GM23248 (cell line): ENCODE results near the gene SMIM36. TPM values are rescaled to one million over a fixed set of nuclear protein-coding genes. Genes with fewer than 3 reads are reported as not detected.
"Not testable (repeated sequence)": the region's sequence is repeated elsewhere in the genome, so short reads cannot be mapped to it uniquely, and the experiment has no call there.

Source experiments
- DNase-seq: peaks from one replicate; pipeline ENCODE4 v3.0.0-alpha.2; 2015
- H2AFZ ChIP-seq: fragments of 200-600 bp; sonication (generic); 2 replicates; pipeline ENCODE4 v1.6.1; 2016; ENCODE audit warnings: antibody characterized with exemption
- H3F3A ChIP-seq: fragments of 200-600 bp; sonication (generic); 2 replicates; pipeline ENCODE4 v1.6.1; 2016; ENCODE audit warnings: mild to moderate bottlenecking, antibody characterized with exemption, mixed run types; ENCODE audit not compliant: insufficient read depth
- H3K27ac ChIP-seq: fragments of 200-600 bp; sonication (generic); 2 replicates; pipeline ENCODE4 v1.5.1; 2016; ENCODE audit warnings: mild to moderate bottlenecking
- H3K27me3 ChIP-seq: fragments of 200-600 bp; sonication (generic); replicated peaks from 2 replicates; pipeline ENCODE4 v1.6.1; 2016; ENCODE audit warnings: mild to moderate bottlenecking; ENCODE audit not compliant: insufficient read depth
- H3K36me3 ChIP-seq: fragments of 200-600 bp; sonication (generic); 2 replicates; pipeline ENCODE4 v1.6.1; 2016; ENCODE audit warnings: low read depth, mild to moderate bottlenecking
- H3K4me1 ChIP-seq: fragments of 200-600 bp; sonication (generic); 2 replicates; pipeline ENCODE4 v1.6.1; 2016; ENCODE audit warnings: mild to moderate bottlenecking; ENCODE audit not compliant: insufficient read depth
- H3K4me2 ChIP-seq: fragments of 200-600 bp; sonication (generic); one replicate; pipeline ENCODE4 v1.6.1; 2016; ENCODE audit warnings: mild to moderate bottlenecking; ENCODE audit not compliant: unreplicated experiment
- H3K4me3 ChIP-seq: fragments of 200-600 bp; sonication (generic); 2 replicates; pipeline ENCODE4 v1.5.1; 2016; ENCODE audit warnings: mild to moderate bottlenecking
- H3K79me2 ChIP-seq: fragments of 200-600 bp; sonication (generic); 2 replicates; pipeline ENCODE4 v1.6.1; 2016; ENCODE audit warnings: mild to moderate bottlenecking; ENCODE audit not compliant: insufficient read depth
- H3K9ac ChIP-seq: fragments of 200-600 bp; sonication (generic); 2 replicates; pipeline ENCODE4 v1.6.1; 2016; ENCODE audit warnings: mild to moderate bottlenecking
- H3K9me2 ChIP-seq: fragments of 200-600 bp; sonication (generic); 2 replicates; pipeline ENCODE4 v1.6.1; 2016; ENCODE audit warnings: mixed run types, mild to moderate bottlenecking, moderate library complexity; ENCODE audit not compliant: insufficient read depth
- H3K9me3 ChIP-seq: fragments of 200-600 bp; sonication (generic); one replicate; pipeline ENCODE4 v1.6.1; 2017; ENCODE audit warnings: low read depth
- H4K20me1 ChIP-seq: fragments of 200-600 bp; sonication (generic); 2 replicates; pipeline ENCODE4 v1.6.0; 2016; ENCODE audit not compliant: insufficient read depth
- EZH2 ChIP-seq: fragments of 200-600 bp; sonication (generic); IDR thresholded peaks from 2 replicates; pipeline ENCODE4 v1.6.1; 2018; ENCODE audit warnings: antibody characterized with exemption, mild to moderate bottlenecking; ENCODE audit not compliant: insufficient read depth, poor library complexity, severe bottlenecking
- EZH2phosphoT487 ChIP-seq: fragments of 200-600 bp; sonication (generic); IDR thresholded peaks from 2 replicates; pipeline ENCODE4 v1.6.1; 2018; ENCODE audit warnings: antibody characterized with exemption, moderate library complexity, mild to moderate bottlenecking, low read depth; ENCODE audit not compliant: insufficient read depth
- WGBS, 2 experiments: methylation state at CpG; one replicate each; pipeline ENCODE4 v1.1.6; 2015 to 2017; ENCODE audit warnings: low lambda C conversion rate in 2 of 2, low coverage in 1 of 2; ENCODE audit errors: missing lambda C conversion rate in 2 of 2; 5-methylcytosine and 5-hydroxymethylcytosine counted together
- in situ Hi-C: fragments of 300-500 bp; cut with MboI; formaldehyde crosslinking; loops from 2 replicates; pipeline ENCODE4 v1.15.0; 2020
- polyA plus RNA-seq: library from polyadenylated mRNA; unstranded; fragments of >200 nt; fragmentation: Nextera tagmentation; extraction: Ambion mirVana; gene quantifications from 2 replicates; pipeline ENCODE4 v1.2.1, GENCODE V29; 2016
- total RNA-seq: library from RNA; depleted of rRNA; stranded (reverse); fragments of >200 nt; shearing (Covaris generic); gene quantifications from 2 replicates; pipeline ENCODE4 v1.2.3, GENCODE V29; 2014

Gene SMIM36
- total and polyA plus RNA-seq, 2 experiments from 2014 or later = not detected

DNA sequence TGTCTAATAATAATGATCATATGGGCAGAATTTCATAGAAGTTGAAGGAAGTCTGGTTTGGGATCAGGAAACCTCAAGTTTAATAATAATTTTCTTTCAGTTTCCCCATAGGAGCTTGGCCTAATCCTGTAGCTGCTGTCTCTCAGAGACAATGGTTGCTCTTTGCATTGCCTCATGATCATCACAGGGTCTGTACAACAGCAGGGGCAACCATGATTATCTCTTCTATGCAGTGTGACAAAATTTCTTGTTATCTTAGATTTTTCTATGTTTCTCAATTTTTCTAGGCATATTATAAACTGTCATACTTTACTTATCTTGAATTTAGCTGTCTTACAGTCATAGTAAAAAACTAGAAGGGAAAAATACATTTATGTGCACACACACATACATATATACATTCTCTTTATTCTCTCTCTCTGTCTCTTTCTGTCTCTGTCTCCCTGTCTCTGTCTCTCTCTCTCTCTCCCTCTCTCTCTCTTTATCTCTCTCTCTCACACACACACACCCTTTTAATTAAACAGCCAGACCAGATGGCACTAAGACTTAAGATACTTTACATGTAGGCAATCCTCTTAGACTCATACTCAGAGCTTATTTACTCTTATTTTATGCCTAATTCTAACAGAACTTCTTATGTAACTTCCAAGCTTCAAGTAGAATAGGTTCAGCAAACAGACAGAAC lies 30.5 kb downstream of the SMIM36 start:
- no peak for DNase-seq
- no peaks in the 10 kb centered on the region for H3K9me2 ChIP-seq
- no peaks in the 10 kb centered on the region; the same call in 1 of the 2 replicates for H3K27me3 ChIP-seq
- no peaks in the 10 kb centered on the region for H3K36me3 ChIP-seq
- H3K4me1 ChIP-seq = no peaks in the 10 kb centered on the region
- no peak for TF ChIP-seq EZH2
- no peak for TF ChIP-seq EZH2phosphoT487
- H3F3A ChIP-seq = no peaks in the 10 kb centered on the region
- no peaks in the 10 kb centered on the region for H3K79me2 ChIP-seq
- H4K20me1 ChIP-seq = no peaks in the 10 kb centered on the region
- no peak overlapping the region for H3K9ac ChIP-seq
- in situ Hi-C loops = no loop called here
- no peak overlapping the region for H2AFZ ChIP-seq
- H3K4me2 ChIP-seq = no peak overlapping the region
- no peak overlapping the region for H3K27ac ChIP-seq
- no peaks in the 10 kb centered on the region for H3K9me3 ChIP-seq
- no peak overlapping the region for H3K4me3 ChIP-seq

DNA sequence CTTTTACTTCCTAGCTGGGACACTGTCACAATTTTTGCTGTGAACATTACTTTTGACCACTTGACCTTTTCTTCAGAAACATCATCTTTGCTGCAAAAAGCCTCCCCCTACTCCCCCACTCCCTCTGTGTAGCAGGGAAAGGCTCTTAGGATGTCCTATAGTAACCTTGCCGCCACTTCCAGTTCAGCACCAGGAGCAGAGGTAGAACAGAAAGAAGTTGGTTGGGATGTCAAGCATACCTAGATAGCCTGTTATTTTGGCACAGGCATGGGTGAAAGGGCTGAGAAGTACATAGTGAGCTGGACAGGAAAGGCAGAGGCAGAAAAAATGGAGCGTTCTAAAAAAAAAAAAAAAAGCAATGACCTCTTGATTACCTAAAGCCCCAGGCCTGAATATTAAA lies 31.3 kb downstream of the SMIM36 start:
- Histone ChIP-seq H4K20me1 (no peaks in the 10 kb centered on the region), H3K27ac (no peak overlapping the region), H3K36me3 (no peaks in the 10 kb centered on the region), H3K9me2 (no peaks in the 10 kb centered on the region), H3F3A (no peaks in the 10 kb centered on the region), H2AFZ (no peak overlapping the region), H3K27me3 (no peaks in the 10 kb centered on the region; the same call in 1 of the 2 replicates), H3K79me2 (no peaks in the 10 kb centered on the region), H3K9me3 (no peaks in the 10 kb centered on the region), H3K4me3 (no peak overlapping the region), H3K9ac (no peak overlapping the region), H3K4me1 (no peaks in the 10 kb centered on the region), H3K4me2 (no peak overlapping the region)
- TF ChIP-seq EZH2 = no peak
- no peak for TF ChIP-seq EZH2phosphoT487
- in situ Hi-C loops = no loop called here
- WGBS, 2 experiments = 73 to 87% methylated on average over 2 of the region's 2 CpGs
- DNase-seq = no peak

DNA sequence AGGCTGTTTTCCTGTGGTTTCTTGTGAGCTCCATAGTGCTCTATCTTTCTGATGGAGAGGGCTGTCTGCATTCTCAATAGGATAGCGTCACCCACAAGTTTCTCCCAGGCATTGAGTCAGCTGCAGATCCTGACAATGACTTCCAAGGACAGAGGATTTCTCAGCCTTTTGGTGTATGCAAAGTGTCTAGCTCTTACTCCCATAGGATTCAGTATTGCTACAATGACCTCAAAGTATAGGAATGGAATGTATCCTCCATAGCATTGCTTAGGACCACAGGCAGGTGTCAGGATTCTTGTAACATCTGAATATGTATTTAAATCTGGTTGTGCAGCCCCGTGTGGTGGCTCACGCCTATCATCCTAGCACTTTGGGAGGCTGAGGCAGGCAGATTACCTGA lies 32.3 kb downstream of the SMIM36 start:
- 68 to 78% methylated on average over 3 of the region's 3 CpGs for WGBS, 2 experiments
- Histone ChIP-seq H3K9me2 (no peaks in the 10 kb centered on the region), H3K27ac (no peak overlapping the region), H3K9ac (no peak overlapping the region), H3K36me3 (no peaks in the 10 kb centered on the region), H3F3A (no peaks in the 10 kb centered on the region), H4K20me1 (no peaks in the 10 kb centered on the region), H2AFZ (no peak overlapping the region), H3K27me3 (no peaks in the 10 kb centered on the region; the same call in 1 of the 2 replicates), H3K4me2 (no peak overlapping the region), H3K4me3 (no peak overlapping the region), H3K9me3 (no peaks in the 10 kb centered on the region), H3K79me2 (no peaks in the 10 kb centered on the region), H3K4me1 (no peaks in the 10 kb centered on the region)
- in situ Hi-C loops = no loop called here
- DNase-seq = peak; percentile 33
- no peak for TF ChIP-seq EZH2phosphoT487
- TF ChIP-seq EZH2 = no peak

DNA sequence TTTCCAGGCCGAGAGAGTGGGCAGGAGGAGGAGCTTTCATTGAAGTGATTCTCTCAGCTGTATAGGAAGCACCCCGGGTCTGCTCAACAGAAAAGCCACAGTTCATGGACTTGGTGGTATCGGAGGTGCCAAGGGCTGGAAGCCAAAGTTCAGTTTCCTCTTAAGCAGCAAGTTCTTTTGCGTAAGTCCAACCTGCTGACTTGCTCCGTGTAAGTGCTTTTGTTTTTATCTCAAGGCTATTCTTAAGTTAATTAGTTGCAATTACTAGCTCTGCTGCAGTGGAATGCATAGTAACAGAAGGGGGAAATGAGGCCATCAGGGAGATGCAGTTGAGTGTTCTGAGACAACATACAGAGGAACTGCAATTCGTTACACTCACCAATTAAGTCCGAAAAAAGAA lies 44.6 kb downstream of the SMIM36 start:
- in situ Hi-C loops = no loop called here
- no peak for DNase-seq
- 34 to 39% methylated on average over 7 of the region's 7 CpGs for WGBS, 2 experiments

DNA sequence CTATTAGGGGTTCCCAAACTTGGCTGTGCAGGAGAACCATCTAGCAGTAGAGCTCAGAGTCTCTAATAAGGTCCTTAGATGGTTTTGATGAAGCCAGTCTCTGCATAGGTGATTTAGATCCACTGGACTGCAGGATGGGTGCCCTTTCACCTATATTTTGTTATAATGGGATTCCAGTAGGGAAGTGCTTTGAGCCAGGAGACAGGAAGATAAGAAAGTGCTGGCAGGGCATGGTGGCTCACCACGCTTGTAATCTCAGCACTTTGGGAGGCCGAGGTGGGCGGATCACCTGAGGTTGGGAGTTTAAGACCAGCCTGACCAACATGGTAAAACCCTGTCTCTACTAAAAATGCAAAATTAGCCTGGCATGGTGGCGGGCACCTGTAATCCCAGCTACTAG lies 45.5 kb downstream of the SMIM36 start:
- H2AFZ ChIP-seq, H3K9me2 ChIP-seq, H3K9me3 ChIP-seq, H3F3A ChIP-seq, H3K4me1 ChIP-seq, H3K4me2 ChIP-seq, H4K20me1 ChIP-seq, H3K9ac ChIP-seq, H3K4me3 ChIP-seq, H3K79me2 ChIP-seq, H3K27ac ChIP-seq, DNase-seq, in situ Hi-C loops, H3K27me3 ChIP-seq, H3K36me3 ChIP-seq: not testable (repeated sequence)
- 92 to 96% methylated on average over 4 of the region's 4 CpGs for WGBS, 2 experiments

More for the DNA sequence above, 44.6 kb downstream of the SMIM36 start:
- Histone ChIP-seq H3K9me2 (no peaks in the 10 kb centered on the region), H3K27ac (no peak overlapping the region), H4K20me1 (no peaks in the 10 kb centered on the region), H2AFZ (no peak overlapping the region), H3K4me2 (no peak overlapping the region), H3K4me1 (no peaks in the 10 kb centered on the region), H3K4me3 (no peak overlapping the region), H3K79me2 (no peaks in the 10 kb centered on the region), H3K9ac (no peak overlapping the region), H3K36me3 (no peaks in the 10 kb centered on the region), H3K9me3 (no peaks in the 10 kb centered on the region), H3F3A (no peaks in the 10 kb centered on the region), H3K27me3 (no peaks in the 10 kb centered on the region)
- TF ChIP-seq EZH2 (no peak), EZH2phosphoT487 (no peak)
